Stomach smooth muscle (tissue), 2 donors: ENCODE data around the gene PTPRZ1.

Experiments used
- H3K27ac ChIP-seq: one replicate; pipeline ENCODE4 v1.7.0; 2013; ENCODE audit warnings: mild to moderate bottlenecking, low read length, inconsistent platforms
- H3K27me3 ChIP-seq, 2 donors: one replicate each; pipeline ENCODE4 v1.7.0; 2013; ENCODE audit warnings: low read length in 2 of 2; ENCODE audit not compliant: insufficient read depth in 2 of 2, control insufficient read depth in 1 of 2
- H3K36me3 ChIP-seq, 2 donors: one replicate each; pipeline ENCODE4 v1.7.0; 2013; ENCODE audit warnings: low read length in 2 of 2; ENCODE audit not compliant: control insufficient read depth in 2 of 2, insufficient read depth in 2 of 2
- H3K4me1 ChIP-seq: one replicate; pipeline ENCODE4 v1.7.0; 2013; ENCODE audit warnings: low read length; ENCODE audit not compliant: control insufficient read depth, insufficient read depth
- H3K4me3 ChIP-seq, 2 donors: one replicate each; pipeline ENCODE4 v1.7.0; 2013; ENCODE audit warnings: low read length in 2 of 2
- H3K9ac ChIP-seq, 2 donors: one replicate each; pipeline ENCODE4 v1.7.0; 2013; ENCODE audit warnings: low read length in 2 of 2, mild to moderate bottlenecking in 1 of 2
- H3K9me3 ChIP-seq, 2 donors: one replicate each; pipeline ENCODE4 v1.7.0; 2013; ENCODE audit warnings: low read length in 2 of 2; ENCODE audit not compliant: control insufficient read depth in 2 of 2
- donor health status: healthy.
- donor health status: Pancreatic carcinoma.

The PTPRZ1 gene

GRCh38 chr7:121871188-121871587 lies 1.8 kb upstream of the PTPRZ1 start:
- Histone ChIP-seq H3K27ac (no peak overlapping the region), H3K4me3 (no peak overlapping the region), H3K36me3 (no peaks in the 10 kb centered on the region), H3K9me3 (no peaks in the 10 kb centered on the region), H3K4me1 (peaks cover 3% of the 10 kb centered on the region), H3K9ac (no peak overlapping the region), H3K27me3 (peaks cover 15 to 28% of the 10 kb centered on the region in 2 donors)

GRCh38 chr7:121873289-121874194 lies 581 bp downstream of the PTPRZ1 start:
- no peak overlapping the region for H3K27ac ChIP-seq
- H3K9ac ChIP-seq, result no peak overlapping the region
- H3K4me1 ChIP-seq, result peaks cover 3% of the 10 kb centered on the region
- H3K36me3 ChIP-seq, result no peaks in the 10 kb centered on the region
- H3K4me3 ChIP-seq, result peak overlapping the region; percentile 74 to 76
- H3K9me3 ChIP-seq, result no peaks in the 10 kb centered on the region
- H3K27me3 ChIP-seq, result peaks cover 15 to 28% of the 10 kb centered on the region in 2 donors

GRCh38 chr7:121874298-121874697 lies 1.3 kb downstream of the PTPRZ1 start:
- peaks cover 3% of the 10 kb centered on the region for H3K4me1 ChIP-seq
- H3K9me3 ChIP-seq, result no peaks in the 10 kb centered on the region
- H3K36me3 ChIP-seq, result no peaks in the 10 kb centered on the region
- no peak overlapping the region for H3K27ac ChIP-seq
- peak overlapping the region; percentile 74 to 76 for H3K4me3 ChIP-seq
- H3K9ac ChIP-seq, result no peak overlapping the region
- H3K27me3 ChIP-seq, result peaks cover 15 to 28% of the 10 kb centered on the region in 2 donors

- no peak overlapping the region for H3K9ac ChIP-seq
- no peak overlapping the region for H3K4me3 ChIP-seq
- no peak overlapping the region for H3K27ac ChIP-seq
- peaks cover 15 to 28% of the 10 kb centered on the region in 2 donors for H3K27me3 ChIP-seq
- H3K9me3 ChIP-seq, result no peaks in the 10 kb centered on the region
- H3K4me1 ChIP-seq, result peaks cover 3% of the 10 kb centered on the region
- H3K36me3 ChIP-seq, result no peaks in the 10 kb centered on the region
These were observed 2.2 kb downstream of the PTPRZ1 start for GRCh38 chr7:121875203-121875602.

- Histone ChIP-seq H3K27ac (no peak overlapping the region), H3K4me1 (peaks cover 3% of the 10 kb centered on the region), H3K4me3 (no peak overlapping the region), H3K9me3 (no peaks in the 10 kb centered on the region), H3K9ac (no peak overlapping the region), H3K36me3 (no peaks in the 10 kb centered on the region), H3K27me3 (peaks cover 13 to 28% of the 10 kb centered on the region in 2 donors)
These were observed 3.9 kb downstream of the PTPRZ1 start for GRCh38 chr7:121876656-121877500.

GRCh38 chr7:121878918-121879464 lies 6.0 kb downstream of the PTPRZ1 start:
- Histone ChIP-seq H3K27me3 (peaks cover 4 to 11% of the 10 kb centered on the region in 2 donors), H3K4me3 (no peak overlapping the region), H3K36me3 (no peaks in the 10 kb centered on the region), H3K27ac (no peak overlapping the region), H3K4me1 (no peaks in the 10 kb centered on the region), H3K9ac (no peak overlapping the region), H3K9me3 (no peaks in the 10 kb centered on the region)

GRCh38 chr7:121879544-121879943 lies 6.6 kb downstream of the PTPRZ1 start:
- Histone ChIP-seq H3K9me3 (no peaks in the 10 kb centered on the region), H3K27ac (no peak overlapping the region)

GRCh38 chr7:121882731-121883130 lies 9.8 kb downstream of the PTPRZ1 start:
- H3K4me1 ChIP-seq, result no peaks in the 10 kb centered on the region
- no peak overlapping the region for H3K9ac ChIP-seq
- no peaks in the 10 kb centered on the region for H3K27me3 ChIP-seq
- no peak overlapping the region for H3K27ac ChIP-seq
- H3K36me3 ChIP-seq, result no peaks in the 10 kb centered on the region
- no peak overlapping the region for H3K4me3 ChIP-seq
- H3K9me3 ChIP-seq, result no peaks in the 10 kb centered on the region

More at GRCh38 chr7:121879544-121879943, 6.6 kb downstream of the PTPRZ1 start:
- no peaks in the 10 kb centered on the region for H3K36me3 ChIP-seq
- H3K4me3 ChIP-seq, result no peak overlapping the region
- no peak overlapping the region for H3K9ac ChIP-seq
- peaks cover 2 to 5% of the 10 kb centered on the region in 2 donors for H3K27me3 ChIP-seq
- no peaks in the 10 kb centered on the region for H3K4me1 ChIP-seq

- Histone ChIP-seq H3K4me3 (no peak overlapping the region), H3K9ac (no peak overlapping the region), H3K27me3 (no peaks in the 10 kb centered on the region), H3K9me3 (no peaks in the 10 kb centered on the region), H3K27ac (no peak overlapping the region), H3K36me3 (no peaks in the 10 kb centered on the region), H3K4me1 (no peaks in the 10 kb centered on the region)
These were observed 12.4 kb downstream of the PTPRZ1 start for GRCh38 chr7:121885166-121885920.

GRCh38 chr7:121887634-121888033 lies 14.7 kb downstream of the PTPRZ1 start:
- no peak overlapping the region for H3K9ac ChIP-seq
- no peaks in the 10 kb centered on the region for H3K4me1 ChIP-seq
- H3K9me3 ChIP-seq, result no peaks in the 10 kb centered on the region
- H3K27me3 ChIP-seq, result no peaks in the 10 kb centered on the region
- no peak overlapping the region for H3K4me3 ChIP-seq
- no peak overlapping the region for H3K27ac ChIP-seq
- no peaks in the 10 kb centered on the region for H3K36me3 ChIP-seq
